ENCODE data around the gene LIME1. TPM values are rescaled to one million over a fixed set of nuclear protein-coding genes. Genes with fewer than 3 reads are reported as not detected.

Gene LIME1
- total and polyA plus RNA-seq, 9 of the 15 experiments (the other 6 are each of a cell fraction or from before 2014, with no cell fraction given): 0.11 to 17.1 (median 2.8) TPM; not detected in 2

GRCh38 chr20:63688228-63689045 lies 48.0 kb upstream of the LIME1 start (continued):
- TF ChIP-seq ARID4B (CRISPR knock-in tag; IDR thresholded peaks at IDR 0.05): no peak
- TF ChIP-seq NR3C1 (CRISPR knock-in tag; IDR thresholded peaks at IDR 0.05): no peak
